SK-N-SH (cell line): Measurements from ENCODE around the gene ACTL7A. TPM values are rescaled to one million over a fixed set of nuclear protein-coding genes. Genes with fewer than 3 reads are reported as not detected.

Source experiments
- CTCF ChIA-PET: fragments of 300-600, 350-600 bp; formaldehyde crosslinking; extraction: SDS; loops from one replicate; lab custom pipeline; 2021; lab: Yijun Ruan, JAX
- POLR2A ChIA-PET: fragments of 350-600 bp; sonication (Branson Sonifier 250); formaldehyde crosslinking; extraction: SDS; loops from one replicate; lab custom pipeline; 2020; ENCODE audit warnings: antibody characterized with exemption, inconsistent platforms; lab: Yijun Ruan, JAX
- DNase-seq: peaks from one replicate; pipeline ENCODE4 v3.0.0; 2012
- H2AFZ ChIP-seq: fragments of 200-600 bp; sonication (generic); 2 replicates; pipeline ENCODE4 v1.8.1; 2016; ENCODE audit warnings: antibody characterized with exemption, mild to moderate bottlenecking, low read depth
- H3F3A ChIP-seq: fragments of 200-600 bp; sonication (generic); replicated peaks from 2 replicates; pipeline ENCODE3; 2016; ENCODE audit warnings: antibody characterized with exemption, mild to moderate bottlenecking; ENCODE audit not compliant: insufficient read depth
- H3K27ac ChIP-seq, 2 experiments: fragments of 200-500 bp in 1 of 2; fragments of 200-600 bp in 1 of 2; sonication (Bioruptor generic) in 1 of 2; sonication (generic), shearing (Covaris generic) in 1 of 2; 2 replicates each; pipeline versions ENCODE4 v1.5.1 to v1.6.1; 2014 to 2016; ENCODE audit warnings: low read depth in 2 of 2, inconsistent platforms in 1 of 2, low read length in 1 of 2, mild to moderate bottlenecking in 1 of 2, mixed read lengths in 1 of 2
- H3K27me3 ChIP-seq: fragments of 200-600 bp; sonication (generic), shearing (Covaris generic); 2 replicates; pipeline ENCODE4 v1.6.1; 2016; ENCODE audit warnings: mixed run types; ENCODE audit not compliant: insufficient read depth
- H3K36me3 ChIP-seq, 2 experiments: fragments of 200-500 bp in 1 of 2; fragments of 200-600 bp in 1 of 2; sonication (Bioruptor generic) in 1 of 2; sonication (generic) in 1 of 2; replicated peaks in 1 of 2; 2 replicates each; pipeline versions ENCODE3 to v1.5.1; 2014 to 2016; ENCODE audit warnings: low read length in 1 of 2, mild to moderate bottlenecking in 1 of 2; ENCODE audit not compliant: insufficient read depth in 2 of 2, control insufficient read depth in 1 of 2
- H3K4me1 ChIP-seq, 2 experiments: fragments of 200-500 bp in 1 of 2; fragments of 200-600 bp in 1 of 2; sonication (Bioruptor generic) in 1 of 2; sonication (generic), shearing (Covaris generic) in 1 of 2; 2 replicates each; pipeline versions ENCODE4 v1.5.1 to v1.6.1; 2014 to 2016; ENCODE audit warnings: low read depth in 1 of 2, low read length in 1 of 2, mixed run types in 1 of 2; ENCODE audit not compliant: insufficient read depth in 2 of 2, control insufficient read depth in 1 of 2
- H3K4me2 ChIP-seq: fragments of 200-600 bp; sonication (generic), shearing (Covaris generic); 2 replicates; pipeline ENCODE4 v1.6.1; 2017; ENCODE audit warnings: mixed run types
- H3K4me3 ChIP-seq, 2 experiments: fragments of 200-500 bp in 1 of 2; fragments of 200-600 bp in 1 of 2; sonication (Bioruptor generic) in 1 of 2; sonication (generic), shearing (Covaris generic) in 1 of 2; 2 replicates each; pipeline versions ENCODE4 v1.5.1 to v1.8.1; 2014 to 2016; ENCODE audit warnings: low read depth in 2 of 2, inconsistent platforms in 1 of 2, low read length in 1 of 2, mild to moderate bottlenecking in 1 of 2, mixed read lengths in 1 of 2, moderate library complexity in 1 of 2
- H3K79me2 ChIP-seq: fragments of 200-600 bp; sonication (generic); 2 replicates; pipeline ENCODE4 v1.8.1; 2017; ENCODE audit warnings: mild to moderate bottlenecking; ENCODE audit not compliant: insufficient read depth
- H3K9ac ChIP-seq: fragments of 200-600 bp; sonication (generic); 2 replicates; pipeline ENCODE4 v1.6.1; 2017; ENCODE audit warnings: mixed run types
- H3K9me2 ChIP-seq: fragments of 200-600 bp; sonication (generic); 2 replicates; pipeline ENCODE4 v1.6.1; 2017; ENCODE audit warnings: mixed run types
- H3K9me3 ChIP-seq: fragments of 200-600 bp; sonication (generic); 2 replicates; pipeline ENCODE4 v1.6.1; 2017; ENCODE audit warnings: mixed run types, mild to moderate bottlenecking, moderate library complexity
- H4K20me1 ChIP-seq: fragments of 200-600 bp; sonication (generic); 2 replicates; pipeline ENCODE4 v1.6.1; 2017; ENCODE audit warnings: mild to moderate bottlenecking, mixed run types; ENCODE audit not compliant: insufficient read depth
- CHD2 ChIP-seq: fragments of 150-350 bp; IDR thresholded peaks from 2 replicates; pipeline ENCODE4 v1.6.1; 2018; ENCODE audit warnings: low read length; ENCODE audit not compliant: partially characterized antibody
- ELF1 ChIP-seq: IDR thresholded peaks from 2 replicates; pipeline ENCODE4 v1.4.0; 2012
- FOSL2 ChIP-seq: IDR thresholded peaks from 2 replicates; pipeline ENCODE4 v1.4.0; 2012; ENCODE audit warnings: low read depth, mild to moderate bottlenecking, moderate library complexity, borderline replicate concordance
- FOXJ3 ChIP-seq: sonication (generic); formaldehyde crosslinking; IDR thresholded peaks from 2 replicates; pipeline ENCODE4 v1.5.1; 2020; ENCODE audit warnings: mild to moderate bottlenecking, missing genetic modification reagents
- GABPA ChIP-seq: IDR thresholded peaks from 2 replicates; pipeline ENCODE4 v1.4.0; 2012; ENCODE audit warnings: low read depth, mild to moderate bottlenecking
- NFIC ChIP-seq: IDR thresholded peaks from 2 replicates; pipeline ENCODE4 v1.4.0; 2012; ENCODE audit warnings: borderline replicate concordance
- PBX3 ChIP-seq: IDR thresholded peaks from 2 replicates; pipeline ENCODE4; 2012
- POLR2AphosphoS5 ChIP-seq: IDR thresholded peaks from 2 replicates; pipeline ENCODE4 v1.6.1; 2012; ENCODE audit warnings: low read depth, low read length
- RAD21 ChIP-seq: IDR thresholded peaks from 2 replicates; pipeline ENCODE4 v1.6.1; 2012; ENCODE audit warnings: mild to moderate bottlenecking, low read length
- RCOR1 ChIP-seq: fragments of 150-350 bp; IDR thresholded peaks from 2 replicates; pipeline ENCODE4 v1.6.1; 2017; ENCODE audit warnings: antibody characterized with exemption, low read length
- REST ChIP-seq: IDR thresholded peaks from 2 replicates; pipeline ENCODE4 v1.6.1; 2012; ENCODE audit warnings: mild to moderate bottlenecking, low read depth, low read length, moderate library complexity
- RFX5 ChIP-seq: IDR thresholded peaks from 2 replicates; pipeline ENCODE4 v1.6.1; 2012; ENCODE audit warnings: mild to moderate bottlenecking, improper control_type of control experiment, low read length
- SIN3A ChIP-seq: IDR thresholded peaks from 2 replicates; pipeline ENCODE4 v1.6.1; 2012; ENCODE audit warnings: low read depth, mild to moderate bottlenecking, low read length, moderate library complexity, borderline replicate concordance
- TAF1 ChIP-seq: IDR thresholded peaks from 2 replicates; pipeline ENCODE4 v1.6.1; 2012; ENCODE audit warnings: low read depth, mild to moderate bottlenecking, low read length, moderate library complexity, borderline replicate concordance
- USF1 ChIP-seq: IDR thresholded peaks from 2 replicates; pipeline ENCODE4 v1.4.0; 2012; ENCODE audit warnings: low read depth, borderline replicate concordance
- USF2 ChIP-seq: fragments of 150-350 bp; IDR thresholded peaks from 2 replicates; pipeline ENCODE4 v1.6.1; 2017; ENCODE audit warnings: antibody characterized with exemption, low read length, low read depth, borderline replicate concordance
- YY1 ChIP-seq: IDR thresholded peaks from 2 replicates; pipeline ENCODE4 v1.4.0; 2012; ENCODE audit warnings: low read depth, mild to moderate bottlenecking
- ZBTB33 ChIP-seq: IDR thresholded peaks from 2 replicates; pipeline ENCODE4 v1.4.0; 2012; ENCODE audit warnings: low read depth, borderline replicate concordance
- WGBS: methylation state at CpG from one replicate; pipeline ENCODE4 v1.1.6; 2017; ENCODE audit warnings: low lambda C conversion rate; 5-methylcytosine and 5-hydroxymethylcytosine counted together
- polyA plus RNA-seq, 3 experiments: library from polyadenylated mRNA; depleted of rRNA; stranded (reverse); fragments of >200 nt; gene quantifications; 2 replicates each; pipeline ENCODE4 v1.2.3, GENCODE V29; 2012

Gene ACTL7A
- polyA plus RNA-seq, 1 of the 3 experiments (the other 2 are of a cell fraction), result not detected

- Histone ChIP-seq H3K27ac (no peak overlapping the region), H3K27me3 (no peaks in the 10 kb centered on the region), H3K9ac (no peak overlapping the region), H3K36me3 (peaks cover 66 to 84% of the 10 kb centered on the region in 2 experiments), H3K9me3 (no peaks in the 10 kb centered on the region), H3K4me1 (no peaks in the 10 kb centered on the region), H2AFZ (no peak overlapping the region), H3K9me2 (no peaks in the 10 kb centered on the region), H3K4me3 (no peak overlapping the region), H3K4me2 (no peak overlapping the region), H4K20me1 (no peaks in the 10 kb centered on the region), H3F3A (no peaks in the 10 kb centered on the region), H3K79me2 (no peaks in the 10 kb centered on the region)
- 98% methylated on average over 5 of the region's 5 CpGs for WGBS
- ChIA-PET POLR2A (no interaction called here), CTCF (interaction anchor here (0.7 to 0.8 kb wide), 2 partner anchors 11 to 67 kb away, joined by 3 read pairs; no protein-coding TSS in a partner anchor)
- DNase-seq, result no peak
- TF ChIP-seq RFX5, result no peak
- TF ChIP-seq ELF1, result no peak
- TF ChIP-seq FOXJ3 (CRISPR knock-in tag), result no peak
- TF ChIP-seq NFIC, result no peak
- TF ChIP-seq RAD21, result no peak
- no peak for TF ChIP-seq RCOR1
These were observed 38.1 kb downstream of the ACTL7A start for GRCh38 chr9:108900176-108900575.

GRCh38 chr9:108903420-108904103 is 41.5 kb downstream of the ACTL7A start:
- Histone ChIP-seq H2AFZ (no peak overlapping the region), H3K9ac (no peak overlapping the region), H3K27me3 (no peaks in the 10 kb centered on the region), H3K9me2 (no peaks in the 10 kb centered on the region), H4K20me1 (no peaks in the 10 kb centered on the region), H3K36me3 (peaks cover 48 to 86% of the 10 kb centered on the region in 2 experiments), H3F3A (no peaks in the 10 kb centered on the region), H3K9me3 (no peaks in the 10 kb centered on the region), H3K4me1 (no peaks in the 10 kb centered on the region), H3K27ac (no peak overlapping the region), H3K4me2 (no peak overlapping the region), H3K4me3 (no peak overlapping the region), H3K79me2 (no peaks in the 10 kb centered on the region)
- ChIA-PET POLR2A (no interaction called here), CTCF (no interaction called here)
- DNase-seq, result no peak
- 88% methylated on average over 2 of the region's 2 CpGs for WGBS
- TF ChIP-seq PBX3 (no peak), POLR2AphosphoS5 (no peak), SIN3A (no peak), TAF1 (no peak), FOSL2 (no peak), YY1 (no peak), NFIC (no peak), CHD2 (no peak), USF2 (no peak), REST (no peak), ZBTB33 (no peak), USF1 (no peak), RFX5 (no peak), GABPA (no peak)
